Measurements from ENCODE around the gene SLC6A11. TPM values are rescaled to one million over a fixed set of nuclear protein-coding genes. Genes with fewer than 3 reads are reported as not detected.
A peak's percentile ranks its signal among the peaks of the same experiment; 100 is the strongest.

The SLC6A11 gene
- total RNA-seq (1 to 10 TPM; 3.9 to 6.9 TPM), polyA plus RNA-seq (ENCODE audit: insufficient read depth, low read depth, low replicate concordance) (2.0 TPM)
- long read RNA-seq, donor 1, full-length matches to known transcripts: 1 of 1 reads
- long read RNA-seq, donor 1, partial matches to known transcripts: 0 of 1 reads
- long read RNA-seq, donor 1, other reads (novel, unspliced or antisense): 0 of 1 reads
- long read RNA-seq, donor 2: 0 reads

- TF ChIP-seq POLR2A (IDR thresholded peaks at IDR 0.05) (no peak), CTCF (IDR thresholded peaks at IDR 0.05) (no peak)
- Histone ChIP-seq H3K27me3 (no peaks in the 10 kb centered on the region), H3K4me3 (peak within 1 kb of the TSS; percentile 61 to 62), H3K36me3 (ENCODE audit: low read depth, missing control alignments) (no peaks in the 10 kb centered on the region), H3K27ac (peak within 1 kb of the TSS in 1 of 2 donors; percentile 74), H3K4me1 (no peaks in the 10 kb centered on the region), H3K9me3 (no peaks in the 10 kb centered on the region)
- peak; percentile 51 for DNase-seq
- 4 to 14% methylated on average over 5 to 73 of the region's 96 CpGs for WGBS, 2 donors
- intact Hi-C loops (cut with DNase I; ENCODE audit: low total_unique reads): no loop called here
Observed at GRCh38 chr3:10816019-10816862, at the start of gene SLC6A11. Gene SLC6A11 (plus strand): TSS chr3:10816228. CDS start chr3:10816266, 38 bp downstream.

GRCh38 chr3:10768708-10769394 is 47.2 kb upstream of the SLC6A11 start:
- no peaks in the 10 kb centered on the region for H3K9me3 ChIP-seq
- no peaks in the 10 kb centered on the region for H3K27me3 ChIP-seq
- H3K27ac ChIP-seq: no peak overlapping the region
- TF ChIP-seq CTCF (IDR thresholded peaks at IDR 0.05): no peak
- TF ChIP-seq POLR2A (IDR thresholded peaks at IDR 0.05): no peak
- no peaks in the 10 kb centered on the region for H3K36me3 ChIP-seq (ENCODE audit: low read depth, missing control alignments)
- H3K4me3 ChIP-seq: no peak overlapping the region
- no peak for DNase-seq
- H3K4me1 ChIP-seq: no peaks in the 10 kb centered on the region
- intact Hi-C loops (cut with DNase I; ENCODE audit: low total_unique reads): no loop called here
- 80 to 87% methylated on average over 10 of the region's 10 CpGs for WGBS, 2 donors

GRCh38 chr3:10770547-10770946 is 45.5 kb upstream of the SLC6A11 start:
- intact Hi-C loops (cut with DNase I; ENCODE audit: low total_unique reads): no loop called here
- 70 to 79% methylated on average over 9 to 11 of the region's 11 CpGs for WGBS, 2 donors
- Histone ChIP-seq H3K4me3 (no peak overlapping the region), H3K27ac (no peak overlapping the region), H3K4me1 (no peaks in the 10 kb centered on the region), H3K36me3 (ENCODE audit: low read depth, missing control alignments) (no peaks in the 10 kb centered on the region), H3K27me3 (no peaks in the 10 kb centered on the region), H3K9me3 (no peaks in the 10 kb centered on the region)
- TF ChIP-seq POLR2A (IDR thresholded peaks at IDR 0.05) (no peak), CTCF (IDR thresholded peaks at IDR 0.05) (no peak)
- DNase-seq: no peak

GRCh38 chr3:10770981-10771380 is 45.0 kb upstream of the SLC6A11 start:
- WGBS, 2 donors: 76 to 79% methylated on average over 3 of the region's 3 CpGs
- no peaks in the 10 kb centered on the region for H3K27me3 ChIP-seq

More at GRCh38 chr3:10770981-10771380, 45.0 kb upstream of the SLC6A11 start:
- H3K4me3 ChIP-seq: no peak overlapping the region
- H3K27ac ChIP-seq: no peak overlapping the region
- H3K9me3 ChIP-seq: no peaks in the 10 kb centered on the region
- TF ChIP-seq POLR2A (IDR thresholded peaks at IDR 0.05) (no peak), CTCF (IDR thresholded peaks at IDR 0.05) (no peak)
- no peaks in the 10 kb centered on the region for H3K4me1 ChIP-seq
- DNase-seq: no peak
- intact Hi-C loops (cut with DNase I; ENCODE audit: low total_unique reads): no loop called here
- H3K36me3 ChIP-seq (ENCODE audit: low read depth, missing control alignments): no peaks in the 10 kb centered on the region
